Kidney (tissue), 14 donors: Measurements from ENCODE around the gene ZNRF3. TPM values are rescaled to one million over a fixed set of nuclear protein-coding genes. Genes with fewer than 3 reads are reported as not detected.

Source experiments
- DNase-seq, 5 donors: peaks; one replicate each; pipeline ENCODE4 v3.0.0-alpha.2; 2013 to 2020
- FAIRE-seq: peaks from 2 replicates; lab custom pipeline; 2012; peaks lifted over from hg19 to GRCh38; lab: Jason Lieb, UNC
- H3K27ac ChIP-seq, 2 donors: one replicate each; pipeline ENCODE4 v1.7.0; 2013; ENCODE audit warnings: low read depth in 2 of 2, low read length in 2 of 2, inconsistent platforms in 1 of 2
- H3K27me3 ChIP-seq: one replicate; pipeline ENCODE4 v1.7.1; 2013; ENCODE audit warnings: low read length, inconsistent platforms; ENCODE audit not compliant: control insufficient read depth, insufficient read depth
- H3K36me3 ChIP-seq, 3 donors: one replicate each; pipeline versions ENCODE4 v1.7.0 to v1.7.1; 2013; ENCODE audit warnings: low read length in 3 of 3, control low read depth in 1 of 3, inconsistent platforms in 1 of 3; ENCODE audit not compliant: insufficient read depth in 3 of 3, control insufficient read depth in 2 of 3
- H3K4me1 ChIP-seq, 3 donors: one replicate each; pipeline versions ENCODE4 v1.7.0 to v1.7.1; 2013; ENCODE audit warnings: low read length in 3 of 3, inconsistent platforms in 1 of 3, low read depth in 1 of 3; ENCODE audit not compliant: control insufficient read depth in 2 of 3, insufficient read depth in 2 of 3
- H3K4me3 ChIP-seq, 3 donors: one replicate each; pipeline versions ENCODE4 v1.7.0 to v1.8.1; 2013; ENCODE audit warnings: low read length in 3 of 3, control low read depth in 1 of 3, inconsistent platforms in 1 of 3
- H3K9ac ChIP-seq, 3 donors: one replicate each; pipeline versions ENCODE4 v1.7.0 to v1.7.1; 2013; ENCODE audit warnings: low read length in 3 of 3, control low read depth in 1 of 3, inconsistent platforms in 1 of 3
- H3K9me3 ChIP-seq, 3 donors: one replicate each; pipeline versions ENCODE4 v1.7.0 to v1.7.1; 2013; ENCODE audit warnings: low read length in 3 of 3, control low read depth in 1 of 3, inconsistent platforms in 1 of 3; ENCODE audit not compliant: control insufficient read depth in 2 of 3, insufficient read depth in 1 of 3
- intact Hi-C: fragments of 100-400 bp; cut with DNase I; formaldehyde crosslinking; loops from one replicate; pipeline ENCODE4 v1.11.1; 2022
- polyA plus RNA-seq: library from polyadenylated mRNA; stranded (reverse); fragments of 350-450 nt; fragmentation: Illumina TruSeq; extraction: RNeasy Lipid Tissue Mini Kit (QIAGEN cat#74804); gene quantifications from one replicate; pipeline ENCODE4 v1.2.3, GENCODE V29; 2014; ENCODE audit warnings: low read depth, low replicate concordance; ENCODE audit not compliant: insufficient read depth
- total RNA-seq: library from RNA; stranded (reverse); fragmentation: NEBNext Ultra II Directional; extraction: Animal tissue kit (Norgen Biotek cat#: 25700); gene quantifications from one replicate; pipeline ENCODE4 v1.2.1, GENCODE V29; 2021
- TF ChIP-seq, protein P1 (sequence below): IDR thresholded peaks from 3 replicates; pipeline ENCODE4 v1.5.1; 2012; ENCODE audit warnings: mild to moderate bottlenecking, moderate library complexity, borderline replicate concordance; ENCODE audit not compliant: insufficient read depth; ENCODE audit errors: extremely low read depth
- donor health status: control.
- donor health status: control.
- donor health status: control.
- donor health status: control.
- donor health status: control.
- donor health status: DM: yes; HTN: yes; CAD: no.
- donor health status: Normal renal cell carcinoma (clear cell type).

Gene ZNRF3
- total and polyA plus RNA-seq, 2 donors from 2014 or later = 6.8 to 24.4 TPM

GRCh38 chr22:28958611-28959010 is 75.2 kb downstream of the ZNRF3 start:
- Histone ChIP-seq H3K9me3 (no peaks in the 10 kb centered on the region), H3K4me3 (no peak overlapping the region), H3K27me3 (no peaks in the 10 kb centered on the region), H3K9ac (no peak overlapping the region), H3K27ac (peak overlapping the region in 1 of 2 donors; percentile 4), H3K36me3 (no peaks in the 10 kb centered on the region), H3K4me1 (peaks cover 0 to 46% (median 28%) of the 10 kb centered on the region in 3 donors)
- no peak for FAIRE-seq
- no peak for DNase-seq
- intact Hi-C loops = no loop called here
- TF ChIP-seq, protein P1, sequence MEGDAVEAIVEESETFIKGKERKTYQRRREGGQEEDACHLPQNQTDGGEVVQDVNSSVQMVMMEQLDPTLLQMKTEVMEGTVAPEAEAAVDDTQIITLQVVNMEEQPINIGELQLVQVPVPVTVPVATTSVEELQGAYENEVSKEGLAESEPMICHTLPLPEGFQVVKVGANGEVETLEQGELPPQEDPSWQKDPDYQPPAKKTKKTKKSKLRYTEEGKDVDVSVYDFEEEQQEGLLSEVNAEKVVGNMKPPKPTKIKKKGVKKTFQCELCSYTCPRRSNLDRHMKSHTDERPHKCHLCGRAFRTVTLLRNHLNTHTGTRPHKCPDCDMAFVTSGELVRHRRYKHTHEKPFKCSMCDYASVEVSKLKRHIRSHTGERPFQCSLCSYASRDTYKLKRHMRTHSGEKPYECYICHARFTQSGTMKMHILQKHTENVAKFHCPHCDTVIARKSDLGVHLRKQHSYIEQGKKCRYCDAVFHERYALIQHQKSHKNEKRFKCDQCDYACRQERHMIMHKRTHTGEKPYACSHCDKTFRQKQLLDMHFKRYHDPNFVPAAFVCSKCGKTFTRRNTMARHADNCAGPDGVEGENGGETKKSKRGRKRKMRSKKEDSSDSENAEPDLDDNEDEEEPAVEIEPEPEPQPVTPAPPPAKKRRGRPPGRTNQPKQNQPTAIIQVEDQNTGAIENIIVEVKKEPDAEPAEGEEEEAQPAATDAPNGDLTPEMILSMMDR = no peak

GRCh38 chr22:28962042-28962554 is 78.7 kb downstream of the ZNRF3 start:
- no peak for DNase-seq
- H3K27me3 ChIP-seq = no peaks in the 10 kb centered on the region
- FAIRE-seq = no peak
- H3K4me3 ChIP-seq = no peak overlapping the region
- no peak overlapping the region for H3K27ac ChIP-seq
- H3K9ac ChIP-seq = no peak overlapping the region
- H3K4me1 ChIP-seq = peaks cover 0 to 44% (median 27%) of the 10 kb centered on the region in 3 donors
- no peaks in the 10 kb centered on the region for H3K36me3 ChIP-seq
- TF ChIP-seq, protein P1 = no peak
- intact Hi-C loops = no loop called here
- no peaks in the 10 kb centered on the region for H3K9me3 ChIP-seq

DNA sequence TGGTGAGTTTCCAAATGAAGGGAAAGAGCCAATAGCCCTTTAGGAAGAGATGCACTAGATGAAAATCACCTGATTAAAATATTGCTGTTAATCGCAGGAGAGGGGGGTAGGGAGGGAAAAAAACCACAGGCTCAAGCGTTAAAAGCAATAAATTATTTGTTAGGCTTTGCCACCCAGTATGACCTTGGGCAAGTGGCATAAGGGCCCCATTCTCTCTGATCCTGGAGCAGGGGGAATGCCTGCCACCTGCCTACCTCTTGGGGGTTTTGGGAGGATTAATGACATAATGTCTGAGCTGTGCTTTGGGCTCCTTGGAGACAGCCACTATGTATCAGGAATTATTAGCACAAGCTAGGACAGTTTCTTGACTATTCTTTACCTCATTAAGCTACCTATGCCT is 80.0 kb downstream of the ZNRF3 start:
- Histone ChIP-seq H3K27me3 (no peaks in the 10 kb centered on the region), H3K9ac (no peak overlapping the region), H3K4me3 (no peak overlapping the region), H3K27ac (peak overlapping the region in 1 of 2 donors; percentile 7), H3K9me3 (no peaks in the 10 kb centered on the region), H3K4me1 (peaks cover 0 to 40% (median 24%) of the 10 kb centered on the region in 3 donors), H3K36me3 (no peaks in the 10 kb centered on the region)
- intact Hi-C loops = no loop called here
- TF ChIP-seq, protein P1 = no peak
- FAIRE-seq (no peak), DNase-seq (no peak)
